T-cell (primary cell): ENCODE results near the gene KSR2. TPM values are rescaled to one million over a fixed set of nuclear protein-coding genes. Genes with fewer than 3 reads are reported as not detected.

Source experiments
- ATAC-seq, 4 experiments: fragments of 200-7000 bp in 3 of 4; fragments of 150-1000 bp in 1 of 4; cut with Tn5 transposase; replicated peaks in 1 of 4; 1 replicate in 3 of 4; 2 replicates in 1 of 4; pipeline ENCODE4 v1.10.0; 2021; ENCODE audit warnings: moderate library complexity in 3 of 4, mild to moderate bottlenecking in 2 of 4, moderate number of reproducible peaks in 1 of 4
- CTCF ChIA-PET, 2 donors: fragments of 300-600 bp; sonication (Branson Sonifier 250); formaldehyde crosslinking; loops; one replicate each; lab custom pipeline; 2022; ENCODE audit warnings: antibody characterized with exemption in 2 of 2; lab: Charles Lee
- POLR2A ChIA-PET, 2 donors: fragments of 300-600 bp; sonication (Branson Sonifier 250); formaldehyde crosslinking; loops; one replicate each; lab custom pipeline; 2022; ENCODE audit warnings: antibody characterized with exemption in 2 of 2; lab: Charles Lee
- DNase-seq, 35 experiments: peaks; one replicate each; pipeline versions ENCODE4 v3.0.0 to v3.0.0-alpha.2; 2013 to 2023
- H3K27ac ChIP-seq: one replicate; pipeline ENCODE4 v1.5.1; 2013; ENCODE audit warnings: low read length
- H3K27me3 ChIP-seq, 2 experiments: replicated peaks in 1 of 2; 1 replicate in 1 of 2; 2 replicates in 1 of 2; pipeline versions ENCODE4 v1.6.1 to v1.7.0; 2013; ENCODE audit warnings: low read length in 1 of 2, mixed read lengths in 1 of 2; ENCODE audit not compliant: control insufficient read depth in 2 of 2, insufficient read depth in 2 of 2; ENCODE audit errors: extremely low read depth in 1 of 2
- H3K36me3 ChIP-seq, 2 donors: 1 replicate in 1 of 2; 2 replicates in 1 of 2; pipeline versions ENCODE4 v1.6.1 to v1.7.0; 2013; ENCODE audit warnings: low read length in 1 of 2; ENCODE audit not compliant: control insufficient read depth in 2 of 2, insufficient read depth in 1 of 2; ENCODE audit errors: extremely low read depth in 1 of 2
- H3K4me1 ChIP-seq, 2 experiments: 1 replicate in 1 of 2; 2 replicates in 1 of 2; pipeline versions ENCODE4 v1.6.1 to v1.7.0; 2013; ENCODE audit warnings: low read length in 2 of 2, mixed read lengths in 1 of 2; ENCODE audit not compliant: insufficient read depth in 2 of 2, control insufficient read depth in 1 of 2; ENCODE audit errors: extremely low read depth in 1 of 2
- H3K4me3 ChIP-seq, 2 donors: 1 replicate in 1 of 2; 2 replicates in 1 of 2; pipeline versions ENCODE4 v1.5.1 to v1.7.0; 2013; ENCODE audit warnings: mild to moderate bottlenecking in 2 of 2, low read length in 1 of 2, moderate library complexity in 1 of 2; ENCODE audit not compliant: control insufficient read depth in 1 of 2; ENCODE audit errors: extremely low read depth in 1 of 2
- H3K9me3 ChIP-seq: 2 replicates; pipeline ENCODE4 v1.7.0; 2013
- H3K27ac Mint-ChIP-seq, 2 donors: one replicate each; pipeline ENCODE4 v1.8.0; 2020 to 2021; ENCODE audit warnings: mild to moderate bottlenecking in 2 of 2, mixed read lengths in 2 of 2
- H3K27me3 Mint-ChIP-seq, 2 donors: one replicate each; pipeline ENCODE4 v1.8.0; 2021 to 2022; ENCODE audit warnings: mixed read lengths in 2 of 2
- H3K36me3 Mint-ChIP-seq: one replicate; pipeline ENCODE4 v1.8.0; 2021; ENCODE audit warnings: mixed read lengths
- H3K4me1 Mint-ChIP-seq, 3 donors: one replicate each; pipeline ENCODE4 v1.8.0; 2020 to 2022; ENCODE audit warnings: mixed read lengths in 3 of 3, mild to moderate bottlenecking in 1 of 3
- H3K4me3 Mint-ChIP-seq, 3 donors: one replicate each; pipeline ENCODE4 v1.8.0; 2020 to 2022; ENCODE audit warnings: mild to moderate bottlenecking in 3 of 3, mixed read lengths in 3 of 3, moderate library complexity in 3 of 3
- H3K9me3 Mint-ChIP-seq, 3 donors: one replicate each; pipeline ENCODE4 v1.8.0; 2020 to 2022; ENCODE audit warnings: mixed read lengths in 3 of 3
- WGBS: methylation state at CpG from one replicate; pipeline ENCODE4 v1.1.5; 2013; ENCODE audit warnings: missing lambda C conversion rate; ENCODE audit not compliant: insufficient coverage; 5-methylcytosine and 5-hydroxymethylcytosine counted together
- total RNA-seq, 35 experiments: library from RNA in 6 of 35; stranded (reverse) in 6 of 35; fragments of 120-200 nt in 1 of 35; gene quantifications; one replicate each; pipeline versions ENCODE4 v1.2.1 to v1.2.4 and lab custom pipeline; 2013 to 2026

The KSR2 gene
- total RNA-seq, 5 donors from 2014 or later (not counting 1 experiment from before 2014, with no cell fraction given) = 0.03 to 0.10 (median 0.06) TPM

DNA sequence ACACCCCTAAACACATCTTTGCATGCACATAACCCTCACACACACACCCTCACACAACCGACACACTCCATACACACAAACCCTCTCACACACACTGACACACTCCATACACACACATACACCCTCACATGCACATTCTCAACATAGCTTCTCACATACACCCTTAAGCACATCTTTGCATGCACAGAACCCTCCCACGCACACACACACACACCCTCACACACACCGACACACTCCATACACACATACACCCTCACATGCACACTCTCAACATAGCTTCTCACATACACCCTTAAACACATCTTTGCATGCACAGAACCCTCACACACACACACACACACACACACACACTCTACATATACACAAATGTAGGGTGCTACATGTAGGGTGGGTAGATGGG is 534.9 kb downstream of the KSR2 start:
- H3K4me3 Mint-ChIP-seq = no peak overlapping the region
- 83% methylated on average over 2 of the region's 3 CpGs for WGBS
- POLR2A ChIA-PET = no interaction called here

DNA sequence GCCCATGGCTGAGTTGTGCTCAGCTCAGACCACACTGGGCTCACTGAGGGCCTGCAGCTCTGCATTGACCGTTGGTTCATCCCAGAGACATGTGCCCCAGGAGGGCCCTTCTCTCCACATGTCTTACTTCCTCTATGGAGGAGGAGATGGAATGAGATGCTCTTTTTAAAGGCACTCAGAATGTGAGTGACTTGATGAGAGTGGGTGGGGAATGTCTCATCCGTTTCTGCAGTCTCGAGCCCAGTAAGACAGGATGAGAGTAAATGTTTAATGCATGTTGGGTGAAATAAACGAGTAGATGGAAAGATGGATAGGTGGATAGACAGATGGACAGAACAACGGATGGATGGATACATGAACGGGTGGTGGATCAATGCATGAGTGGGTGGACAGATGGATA is 538.5 kb downstream of the KSR2 start:
- Histone ChIP-seq H3K4me3 (no peak overlapping the region), H3K4me1 (no peaks in the 10 kb centered on the region), H3K27me3 (peaks cover 0 to under 1% of the 10 kb centered on the region in 2 experiments), H3K36me3 (no peaks in the 10 kb centered on the region), H3K27ac (no peak overlapping the region), H3K9me3 (no peaks in the 10 kb centered on the region)
- ChIA-PET POLR2A (no interaction called here), CTCF (no interaction called here)
- Mint-ChIP-seq H3K27me3 (no peaks in the 10 kb centered on the region), H3K9me3 (peaks cover 0 to 8% (median 0%) of the 10 kb centered on the region in 3 donors), H3K36me3 (no peaks in the 10 kb centered on the region), H3K27ac (no peak overlapping the region), H3K4me1 (no peaks in the 10 kb centered on the region), H3K4me3 (no peak overlapping the region)
- ATAC-seq = no peak
- 61% methylated on average over 5 of the region's 6 CpGs for WGBS
- DNase-seq = no peak

More for the DNA sequence above, 534.9 kb downstream of the KSR2 start:
- H3K27ac ChIP-seq = no peak overlapping the region
- ATAC-seq (no peak), DNase-seq (no peak)
- Mint-ChIP-seq H3K36me3 (no peaks in the 10 kb centered on the region), H3K27ac (no peak overlapping the region), H3K4me1 (no peaks in the 10 kb centered on the region), H3K9me3 (no peaks in the 10 kb centered on the region), H3K27me3 (no peaks in the 10 kb centered on the region)
- H3K9me3 ChIP-seq = no peaks in the 10 kb centered on the region
- CTCF ChIA-PET = no interaction called here
- H3K4me1 ChIP-seq = no peaks in the 10 kb centered on the region
- H3K36me3 ChIP-seq = no peaks in the 10 kb centered on the region
- H3K27me3 ChIP-seq = peaks cover 0 to 6% of the 10 kb centered on the region in 2 experiments
- H3K4me3 ChIP-seq = no peak overlapping the region

DNA sequence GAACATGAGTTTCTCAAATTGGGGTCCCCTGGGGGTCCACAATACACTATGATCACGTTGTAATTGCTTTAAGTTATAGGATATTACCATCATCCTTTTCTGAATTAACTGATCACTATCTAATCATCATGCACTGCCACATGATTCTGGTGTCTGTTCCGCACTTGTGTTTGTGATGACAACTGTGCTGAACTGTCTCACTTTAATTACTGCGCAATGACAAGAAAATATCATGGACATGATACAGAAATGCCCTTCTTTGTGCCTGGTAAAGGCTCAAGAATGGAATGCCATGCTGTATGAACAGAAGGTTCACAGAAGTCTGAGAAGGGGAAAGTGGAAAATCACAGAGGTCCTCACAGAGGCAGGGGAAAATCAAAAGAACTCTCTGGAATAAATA is 541.6 kb downstream of the KSR2 start:
- Histone ChIP-seq H3K27me3 (no peaks in the 10 kb centered on the region), H3K27ac (no peak overlapping the region), H3K36me3 (no peaks in the 10 kb centered on the region), H3K4me1 (no peaks in the 10 kb centered on the region), H3K4me3 (no peak overlapping the region), H3K9me3 (no peaks in the 10 kb centered on the region)
- H3K4me3 Mint-ChIP-seq = no peak overlapping the region
- ChIA-PET POLR2A (no interaction called here), CTCF (no interaction called here)
- DNase-seq (no peak), ATAC-seq (no peak)
- H3K36me3 Mint-ChIP-seq = no peaks in the 10 kb centered on the region
- peaks cover 0 to 4% of the 10 kb centered on the region in 2 donors for H3K27me3 Mint-ChIP-seq
- H3K9me3 Mint-ChIP-seq = peaks cover 5 to 12% (median 7%) of the 10 kb centered on the region in 3 donors
- no peak overlapping the region for H3K27ac Mint-ChIP-seq
- 100% methylated on average over 2 of the region's 3 CpGs for whole genome bisulfite sequencing
- H3K4me1 Mint-ChIP-seq = no peaks in the 10 kb centered on the region

DNA sequence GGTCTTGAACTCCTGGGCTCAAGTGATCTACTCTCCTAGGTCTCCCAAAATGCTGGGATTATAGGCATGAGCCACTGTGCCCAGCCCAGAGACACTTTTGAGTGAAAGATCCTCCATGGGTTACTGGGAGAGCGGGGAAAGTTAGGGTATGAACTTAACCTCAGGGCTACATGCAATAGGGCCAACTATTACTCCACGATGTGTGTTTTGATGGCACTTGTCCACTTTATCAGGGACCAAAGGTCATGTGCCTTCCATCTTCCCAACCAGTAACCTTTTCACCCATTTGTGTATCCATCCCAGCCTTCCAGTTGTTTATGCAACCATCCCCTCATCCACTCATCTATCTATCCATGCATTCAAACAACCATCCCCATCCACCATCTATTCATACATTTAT is 546.8 kb downstream of the KSR2 start:
- peaks cover 0 to 2% of the 10 kb centered on the region in 2 experiments for H3K27me3 ChIP-seq
- H3K4me1 ChIP-seq = no peaks in the 10 kb centered on the region
- no peaks in the 10 kb centered on the region for H3K9me3 ChIP-seq
- DNase-seq = no peak
- Mint-ChIP-seq H3K27me3 (peaks cover 0 to 5% of the 10 kb centered on the region in 2 donors), H3K27ac (no peak overlapping the region), H3K4me1 (no peaks in the 10 kb centered on the region), H3K9me3 (peaks cover 5 to 11% (median 8%) of the 10 kb centered on the region in 3 donors), H3K36me3 (no peaks in the 10 kb centered on the region), H3K4me3 (no peak overlapping the region)
- ChIA-PET CTCF (no interaction called here), POLR2A (no interaction called here)
- H3K27ac ChIP-seq = no peak overlapping the region
- no peak overlapping the region for H3K4me3 ChIP-seq
- no peak for ATAC-seq
- H3K36me3 ChIP-seq = no peaks in the 10 kb centered on the region
- WGBS = 100% methylated on average over 2 of the region's 2 CpGs

DNA sequence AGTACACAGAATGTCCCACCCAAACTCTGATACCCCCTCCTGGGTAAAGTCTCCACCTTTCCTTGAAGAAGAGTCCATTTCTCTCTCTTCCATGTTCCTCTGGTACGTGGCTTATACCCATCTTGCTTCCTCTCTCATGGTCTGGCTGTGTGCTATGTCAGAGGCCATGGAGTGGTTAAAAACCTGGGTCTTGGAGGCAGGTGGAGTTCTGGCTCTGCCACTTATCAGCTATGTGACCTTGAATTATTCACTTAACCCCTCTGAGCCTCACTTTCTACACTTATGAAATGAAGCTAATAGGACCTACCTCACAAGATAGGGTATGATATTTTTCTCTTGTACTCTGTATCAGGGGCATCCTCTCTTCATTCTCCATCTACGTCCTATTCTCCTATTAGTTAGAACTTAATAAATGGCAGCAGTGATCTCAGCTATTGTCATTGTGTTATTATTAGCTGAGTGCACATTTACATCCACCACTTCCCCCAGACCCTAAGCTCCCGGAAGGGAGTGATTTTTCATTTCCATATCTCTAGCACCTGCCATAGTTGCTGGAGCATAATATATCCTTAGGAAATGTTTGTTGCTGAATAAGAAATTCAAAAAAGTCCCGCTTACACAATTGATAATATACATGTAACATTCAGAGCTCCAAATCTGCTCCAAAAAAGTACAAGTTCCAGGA is 547.6 kb downstream of the KSR2 start:
- Histone ChIP-seq H3K27me3 (peaks cover 0 to 4% of the 10 kb centered on the region in 2 experiments), H3K27ac (no peak overlapping the region), H3K36me3 (no peaks in the 10 kb centered on the region), H3K9me3 (no peaks in the 10 kb centered on the region), H3K4me3 (no peak overlapping the region), H3K4me1 (no peaks in the 10 kb centered on the region)
- no CpG with 5 or more reads among the region's 4 CpGs for WGBS
- Mint-ChIP-seq H3K27ac (no peak overlapping the region), H3K27me3 (peaks cover 0 to 5% of the 10 kb centered on the region in 2 donors), H3K4me1 (no peaks in the 10 kb centered on the region), H3K9me3 (peaks cover 5 to 11% (median 8%) of the 10 kb centered on the region in 3 donors), H3K4me3 (no peak overlapping the region), H3K36me3 (no peaks in the 10 kb centered on the region)
- DNase-seq (no peak), ATAC-seq (no peak)
- CTCF ChIA-PET = no interaction called here
- POLR2A ChIA-PET = no interaction called here

DNA sequence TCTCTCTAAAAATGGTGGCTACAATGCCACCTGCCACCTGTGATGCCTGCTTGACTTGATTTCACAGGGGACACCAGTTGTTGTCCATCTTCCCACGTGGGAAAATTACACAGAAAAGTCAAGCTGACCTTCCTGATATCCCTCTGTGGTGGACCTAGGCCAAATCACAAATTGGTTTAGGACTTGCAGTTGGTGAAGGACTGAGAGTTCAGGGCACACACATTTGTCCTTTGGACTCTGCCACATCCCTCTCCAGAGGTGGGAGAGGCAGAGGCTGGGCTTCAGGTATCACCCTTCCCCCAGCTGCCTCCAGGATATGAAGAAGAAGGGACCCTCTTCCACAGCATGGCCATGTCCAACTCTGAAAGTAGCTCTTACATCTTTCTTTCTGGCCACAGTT is 551.8 kb downstream of the KSR2 start:
- WGBS = 22% methylated on average over 1 of the region's 1 CpG
- no peaks in the 10 kb centered on the region for H3K36me3 ChIP-seq
- Mint-ChIP-seq H3K27me3 (peaks cover 4 to 7% of the 10 kb centered on the region in 2 donors), H3K36me3 (no peaks in the 10 kb centered on the region), H3K4me1 (no peaks in the 10 kb centered on the region), H3K27ac (no peak overlapping the region), H3K4me3 (no peak overlapping the region), H3K9me3 (peaks cover 0 to 12% (median 0%) of the 10 kb centered on the region in 3 donors)
- CTCF ChIA-PET = no interaction called here
- DNase-seq (no peak), ATAC-seq (no peak)
- peaks cover 0 to 4% of the 10 kb centered on the region in 2 experiments for H3K27me3 ChIP-seq
- POLR2A ChIA-PET = no interaction called here
- no peaks in the 10 kb centered on the region for H3K4me1 ChIP-seq
- H3K9me3 ChIP-seq = no peaks in the 10 kb centered on the region
- no peak overlapping the region for H3K27ac ChIP-seq
- no peak overlapping the region for H3K4me3 ChIP-seq
